M059J (cell line): Measurements from ENCODE around the gene SLC15A5. TPM values are rescaled to one million over a fixed set of nuclear protein-coding genes. Genes with fewer than 3 reads are reported as not detected.

ENCODE experiments used
- DNase-seq: peaks from one replicate; pipeline ENCODE4 v3.0.0-alpha.2; 2012; ENCODE audit warnings: low read depth
- total RNA-seq: library from RNA; depleted of rRNA; stranded (reverse); fragments of >200 nt; shearing (Covaris generic); gene quantifications from 2 replicates; pipeline ENCODE4 v1.2.3, GENCODE V29; 2014; rRNA removed

The SLC15A5 gene
- total RNA-seq: not detected in 2 replicates

DNA sequence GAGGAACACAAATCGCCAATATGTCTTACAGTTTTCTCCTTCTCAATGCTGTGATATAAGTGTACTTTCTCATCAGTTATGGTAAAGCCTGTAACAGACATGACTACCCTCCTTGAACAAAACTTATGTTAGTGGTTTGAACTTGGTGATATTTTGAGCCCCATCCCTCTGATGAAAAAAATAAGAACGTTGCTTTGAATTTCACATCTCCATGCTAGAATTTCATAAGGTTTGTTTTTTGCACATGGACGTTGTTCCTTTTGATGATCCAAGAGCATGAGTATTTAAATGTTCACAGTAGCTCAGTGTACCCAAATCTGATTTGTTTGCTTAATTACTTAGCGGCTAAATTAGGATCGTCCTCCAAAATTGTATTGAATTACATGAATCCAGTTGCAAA is at the start of gene SLC15A5:
Gene SLC15A5, minus strand, starts transcription at position 101 of the 400 bp plus-strand sequence. Its CDS starts 0 bp downstream, at position 101.
- DNase-seq: no peak

GRCh38 chr12:16325426-16325825 is 47.9 kb upstream of the SLC15A5 start:
- no peak for DNase-seq

- no peak for DNase-seq
These were observed 47.3 kb upstream of the SLC15A5 start for GRCh38 chr12:16324772-16325171.

- DNase-seq: no peak
These were observed 46.8 kb upstream of the SLC15A5 start for GRCh38 chr12:16324272-16324671.

DNA sequence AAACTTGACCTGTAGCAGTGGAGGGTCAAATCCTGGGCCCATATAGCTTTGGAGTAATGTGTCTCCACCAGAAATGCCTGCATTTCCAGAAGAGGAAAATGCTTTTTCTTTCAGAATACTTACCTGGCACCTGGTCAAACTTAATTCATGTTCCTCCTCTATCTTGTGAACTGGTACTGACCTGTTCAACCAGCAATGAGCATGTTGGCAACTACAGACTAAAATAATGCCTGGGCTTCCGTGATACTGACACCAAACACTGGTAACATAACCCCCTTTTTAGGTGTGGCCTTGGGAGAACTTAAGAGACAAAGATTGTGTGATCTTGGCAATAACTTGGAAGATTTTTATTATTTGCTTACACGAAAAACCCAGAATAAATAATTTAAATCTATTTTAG is 46.2 kb upstream of the SLC15A5 start:
- DNase-seq: no peak

GRCh38 chr12:16323010-16323409 is 45.5 kb upstream of the SLC15A5 start:
- no peak for DNase-seq

GRCh38 chr12:16310934-16311333 is 33.4 kb upstream of the SLC15A5 start:
- DNase-seq: no peak

GRCh38 chr12:16307856-16308475 is 30.5 kb upstream of the SLC15A5 start:
- DNase-seq: no peak

DNA sequence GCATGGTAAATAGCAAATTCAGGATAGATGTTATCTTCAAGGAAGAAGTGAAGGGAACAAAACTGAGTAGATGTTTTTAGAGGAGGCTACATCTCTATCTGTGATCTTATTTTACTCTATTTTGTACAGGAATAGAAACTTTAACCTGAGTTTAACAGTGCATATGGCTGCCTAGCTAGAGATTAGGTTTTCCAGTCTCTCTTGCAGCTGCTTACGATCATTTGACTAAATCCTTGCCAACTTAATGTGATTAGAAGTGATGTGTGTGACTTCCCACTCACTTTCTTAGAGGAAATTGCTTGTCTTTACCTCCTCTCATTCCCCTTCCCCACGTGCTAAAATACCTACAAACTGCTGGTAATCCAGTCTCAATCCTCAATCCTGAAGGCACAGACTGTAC is 26.5 kb upstream of the SLC15A5 start:
- DNase-seq: no peak

DNA sequence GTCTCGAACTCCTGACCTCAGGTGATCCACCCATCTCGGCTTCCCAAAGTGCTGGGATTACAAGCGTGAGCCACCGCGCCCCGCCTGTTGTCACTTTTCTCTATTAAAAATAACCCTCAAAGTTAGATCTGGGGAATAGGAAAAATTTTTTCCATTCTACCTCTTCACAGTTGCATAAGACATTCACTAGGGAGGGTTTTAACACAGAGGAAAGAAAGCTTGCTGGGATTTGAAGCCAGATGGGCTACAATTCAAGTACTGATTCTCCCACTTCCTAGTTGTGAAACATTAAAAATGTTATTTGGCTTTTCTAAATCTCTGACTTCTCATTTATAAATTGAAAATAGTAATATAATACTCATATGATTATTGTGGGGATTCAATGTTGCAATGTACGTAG is 23.3 kb upstream of the SLC15A5 start:
- DNase-seq: no peak

DNA sequence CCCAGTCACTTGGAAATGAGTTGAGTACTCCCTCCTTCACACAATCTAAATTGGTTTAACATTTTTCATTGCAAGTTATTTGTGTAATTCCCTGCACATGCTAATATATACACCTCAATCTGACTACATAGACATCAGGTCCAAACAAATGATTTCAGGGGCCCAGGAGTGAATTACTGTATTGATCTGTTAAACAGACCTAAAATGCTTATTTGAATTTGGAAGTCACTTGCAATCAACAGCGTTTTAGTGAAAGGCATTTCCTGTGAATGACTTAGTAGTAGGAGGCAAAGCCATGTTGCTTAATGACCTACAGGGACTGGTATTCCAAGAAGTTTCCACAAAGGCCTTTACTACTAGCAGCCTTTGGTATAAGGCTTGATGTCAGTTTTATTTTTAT is 22.6 kb upstream of the SLC15A5 start:
- peak; percentile 0 for DNase-seq

DNA sequence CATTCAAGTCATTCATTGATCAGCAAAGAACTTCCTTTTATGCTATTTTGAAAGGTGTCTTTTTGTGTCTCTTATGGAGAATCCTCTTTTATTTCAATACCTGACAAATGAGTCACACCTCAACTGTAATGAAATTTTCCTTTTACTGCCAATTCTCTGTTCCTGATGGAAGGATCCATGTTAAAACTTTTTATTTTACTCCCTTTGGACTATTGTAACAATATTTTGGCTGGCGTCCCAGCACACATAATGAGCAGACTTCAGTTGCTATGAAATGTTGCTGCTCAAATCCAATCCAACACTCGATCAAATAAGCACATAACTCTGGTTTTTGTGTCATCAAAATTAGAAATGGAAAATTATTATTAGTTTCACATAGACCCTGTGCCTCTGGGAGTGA is 21.9 kb upstream of the SLC15A5 start:
- peak; percentile 1 for DNase-seq

- DNase-seq: no peak
These were observed 20.0 kb upstream of the SLC15A5 start for GRCh38 chr12:16297521-16297920.

DNA sequence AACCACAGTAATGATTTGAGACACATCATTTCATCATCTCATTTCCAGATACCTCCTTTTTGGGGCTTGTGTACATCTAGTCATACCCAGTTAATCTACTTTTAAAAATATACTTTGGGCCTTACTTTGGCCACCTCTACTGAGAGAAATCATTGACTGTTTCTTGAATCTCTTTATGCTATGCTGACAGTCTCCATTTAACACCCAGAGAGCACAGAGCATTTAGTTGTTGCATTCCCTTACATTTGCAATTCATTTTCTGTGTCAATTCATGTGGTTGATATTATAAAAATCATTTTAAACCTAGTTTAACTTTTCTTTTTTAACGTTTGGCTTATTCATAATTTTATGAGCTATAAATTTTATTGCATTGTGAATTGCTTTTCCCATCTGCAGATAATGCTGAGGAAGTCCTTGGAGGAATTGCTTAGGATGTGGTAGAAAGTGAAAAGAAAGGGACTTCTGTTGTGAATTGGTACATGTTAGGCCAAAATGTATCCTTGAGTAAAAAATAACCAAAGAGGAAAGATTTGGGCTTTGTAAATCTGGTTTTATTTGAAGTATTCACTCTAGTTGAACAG is 17.0 kb upstream of the SLC15A5 start:
- DNase-seq: no peak

DNA sequence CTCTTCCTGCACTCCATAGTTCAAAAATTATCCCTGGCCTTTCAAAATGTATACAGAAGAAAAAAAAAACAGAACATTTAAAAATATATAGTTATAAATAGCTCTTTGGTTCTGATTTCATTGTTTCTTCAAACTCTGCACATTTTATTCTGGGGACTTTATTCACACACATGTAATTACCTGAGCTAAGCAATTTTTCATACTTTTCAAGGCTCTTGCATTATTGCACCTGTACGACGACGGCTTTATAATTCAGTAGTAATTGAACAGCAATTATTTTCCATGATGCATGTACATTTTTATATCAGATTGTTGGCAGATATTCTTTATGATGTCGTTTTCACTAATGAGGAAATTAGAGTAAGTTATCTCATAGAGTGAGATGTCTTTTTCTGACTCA is 13.5 kb upstream of the SLC15A5 start:
- no peak for DNase-seq

DNA sequence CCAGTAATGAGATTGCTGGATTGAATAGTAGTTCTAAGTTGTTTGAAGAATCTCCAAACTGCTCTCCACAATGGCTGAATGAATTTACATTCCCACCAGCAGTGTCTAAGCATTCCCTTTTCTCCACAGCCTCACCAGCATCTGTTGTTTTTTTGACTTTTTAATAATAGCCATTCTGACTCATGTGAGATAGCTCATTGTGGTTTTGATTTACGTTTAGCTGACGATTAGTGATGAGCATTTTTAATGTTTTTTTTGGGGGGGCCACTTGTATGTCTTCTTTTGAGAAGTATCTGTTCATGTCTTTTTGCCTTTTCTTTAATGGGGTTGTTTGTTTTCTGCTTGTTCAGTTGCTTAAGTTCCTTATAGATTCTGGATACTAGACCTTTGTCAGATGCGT is 8.1 kb upstream of the SLC15A5 start:
- no peak for DNase-seq

DNA sequence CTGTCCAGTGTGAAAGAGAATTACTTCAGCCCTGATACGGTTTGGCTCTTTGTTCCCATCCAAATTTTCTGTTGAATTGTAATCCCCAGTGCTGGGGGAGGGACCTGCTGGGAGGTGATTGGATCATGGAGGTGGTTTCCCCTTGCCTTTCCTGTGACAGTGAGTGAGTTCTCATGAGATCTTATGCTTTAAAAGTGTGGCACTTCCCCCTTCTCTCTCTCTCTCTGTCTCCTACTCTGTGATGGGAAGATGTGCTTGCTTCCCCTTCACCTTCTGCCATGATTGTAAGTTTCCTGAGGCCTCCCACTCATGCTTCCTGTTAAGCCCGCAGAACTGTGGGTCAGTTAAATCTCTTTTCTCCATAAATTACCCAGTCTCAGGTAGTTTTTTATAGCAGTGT is 5.5 kb upstream of the SLC15A5 start:
- DNase-seq: no peak

DNA sequence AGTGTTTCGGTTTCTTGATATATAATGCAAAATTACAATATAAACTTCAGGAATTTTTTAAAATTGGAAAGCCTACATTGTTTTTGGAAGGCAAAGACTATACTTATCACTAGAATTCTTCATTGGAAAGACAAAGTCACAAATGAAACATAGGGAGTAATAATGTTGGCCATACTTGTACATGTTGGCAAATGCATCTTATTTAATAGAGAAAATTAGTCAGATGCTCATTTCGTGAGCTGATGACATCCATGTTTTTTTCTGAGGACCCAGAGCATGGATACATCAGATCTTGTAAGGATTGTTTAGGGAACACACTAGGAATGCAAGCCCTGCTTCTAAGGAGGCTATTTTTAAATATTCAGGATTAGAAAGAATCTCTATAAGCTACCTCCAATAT is 4.6 kb upstream of the SLC15A5 start:
- DNase-seq: no peak

GRCh38 chr12:16281157-16281556 is 3.7 kb upstream of the SLC15A5 start:
- DNase-seq: no peak

DNA sequence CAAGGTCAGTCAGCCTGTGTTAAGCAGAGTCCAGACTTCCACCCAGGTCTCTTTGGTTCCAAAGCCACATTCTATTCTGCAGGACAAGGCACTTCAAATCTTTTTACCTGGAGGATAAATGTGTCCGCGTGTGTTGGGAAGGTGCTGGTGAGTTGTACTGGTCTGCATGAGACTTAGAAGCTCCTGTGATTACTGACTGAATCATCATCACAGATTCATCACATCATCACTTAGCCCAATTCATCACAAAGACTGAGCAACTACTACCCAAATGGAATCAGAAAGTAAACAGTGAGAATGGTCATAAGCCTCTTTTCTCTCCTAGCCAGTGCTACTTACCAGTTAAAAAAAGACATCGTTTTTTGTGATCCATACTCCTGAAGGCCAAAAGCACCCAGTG is 5.3 kb downstream of the SLC15A5 start:
- no peak for DNase-seq

GRCh38 chr12:16271062-16271461 is 6.4 kb downstream of the SLC15A5 start:
- DNase-seq: no peak

DNA sequence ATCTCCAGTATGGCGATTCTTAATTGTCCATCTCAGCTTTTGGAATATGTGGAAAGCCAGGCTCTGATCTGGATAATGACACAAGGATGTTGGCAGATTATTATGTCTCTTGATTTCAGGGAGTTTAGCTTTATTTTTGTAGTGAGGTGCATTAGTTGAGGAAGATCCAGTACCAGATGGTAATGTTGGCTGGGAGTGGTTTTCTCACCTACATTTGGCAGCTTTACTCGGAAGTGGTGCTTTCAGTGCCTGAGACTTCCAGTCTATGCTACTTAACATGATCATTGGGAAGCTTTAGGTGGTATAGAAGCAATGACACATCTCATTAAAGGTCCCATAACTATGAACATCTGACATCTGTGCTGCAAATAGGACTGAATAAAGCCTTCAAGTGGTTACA is 7.5 kb downstream of the SLC15A5 start:
- no peak for DNase-seq

DNA sequence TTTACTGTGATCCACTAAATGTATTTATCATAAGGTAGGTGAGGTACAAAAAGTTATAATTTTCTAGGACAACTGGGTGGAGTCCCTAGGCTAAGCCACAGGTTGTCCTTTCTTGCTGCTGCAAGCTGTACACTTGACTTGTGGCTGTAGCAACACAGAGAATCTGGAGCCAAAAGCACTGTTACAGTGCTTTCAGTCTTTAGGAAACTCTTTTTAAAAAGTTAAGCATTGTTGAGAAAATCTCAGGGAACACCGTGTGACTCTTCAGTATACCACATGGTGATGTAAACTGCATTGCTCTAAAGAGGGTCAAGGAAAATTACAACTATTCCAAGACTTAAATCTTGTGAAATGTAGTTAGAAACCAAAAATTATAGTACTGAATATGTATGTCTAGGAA is 11.4 kb downstream of the SLC15A5 start:
- DNase-seq: no peak

- DNase-seq: no peak
These were observed 15.5 kb downstream of the SLC15A5 start for GRCh38 chr12:16261944-16262475.
